ENCODE data around the gene CSPG4. TPM values are rescaled to one million over a fixed set of nuclear protein-coding genes. Genes with fewer than 3 reads are reported as not detected.
A peak's percentile ranks its signal among the peaks of the same experiment; 100 is the strongest.

Gene CSPG4
- total and polyA plus RNA-seq, 9 of the 15 experiments (the other 6 are each of a cell fraction or from before 2014, with no cell fraction given): under 0.01 to 0.07 (median 0.04) TPM; not detected in 5

- TF ChIP-seq NONO (IDR thresholded peaks at IDR 0.05; ENCODE audit: low read depth in 2 of 2, low read length in 1 of 2): peak; percentile 47 to 65; a peak in 3 of 4 replicates
These were observed 72.8 kb downstream of the CSPG4 start, which contains the start of gene IMP3 (continued) for GRCh38 chr15:75639709-75640482.

DNA sequence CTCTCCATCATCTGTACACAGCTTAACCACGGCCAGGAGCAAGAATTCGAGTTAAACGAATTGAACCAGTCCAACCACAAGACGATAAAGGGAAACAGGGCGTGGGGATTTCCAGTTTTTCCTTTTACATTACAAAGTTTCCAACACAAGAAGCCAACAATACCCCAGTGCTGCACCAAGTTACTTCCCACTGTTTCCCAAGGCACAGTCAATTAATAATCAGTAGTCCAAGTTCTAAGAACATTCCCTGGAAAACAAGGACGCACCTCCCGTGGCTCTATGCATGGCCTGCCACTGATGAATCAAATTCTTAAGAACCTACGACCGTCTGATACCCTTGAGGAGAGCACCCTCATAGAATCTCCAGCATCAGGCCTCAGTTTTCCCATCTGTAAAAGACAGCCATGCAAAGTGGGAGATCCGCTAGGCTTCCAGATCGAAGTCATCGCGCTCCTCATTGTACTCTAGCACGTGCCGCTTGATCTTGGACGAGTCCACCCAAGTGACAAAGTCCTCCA lies 73.4 kb downstream of the CSPG4 start:
- H3K9me3 ChIP-seq (replicated peaks; ENCODE audit: control insufficient read depth, insufficient read depth, low read depth, low read length): no peaks in the 10 kb centered on the region
- peaks cover 9% of the 10 kb centered on the region; the same call in 1 of the 2 replicates for H4K20me1 ChIP-seq (replicated peaks; ENCODE audit: control insufficient read depth, insufficient read depth, low read length)
- H3K27ac ChIP-seq (ENCODE audit: extremely low read depth, low read depth, low read length): peak overlapping the region; percentile 86
- no peaks in the 10 kb centered on the region for H3K9me1 ChIP-seq (ENCODE audit: control insufficient read depth, insufficient read depth, low read length)
- H3K9ac ChIP-seq (ENCODE audit: insufficient read depth in 1 of 2, low read depth in 2 of 2, low read length in 2 of 2): peak overlapping the region; percentile 80 to 100
- peak overlapping the region; percentile 95 for H3K4me2 ChIP-seq (ENCODE audit: insufficient read depth, low read length)
- peaks cover 15% of the 10 kb centered on the region for H3K36me3 ChIP-seq (ENCODE audit: control insufficient read depth, insufficient read depth, low read length)
- ChIA-PET POLR2A (interaction anchor here (0.6 to 4.9 kb wide), 14 partner anchors 8 to 598 kb away, joined by 3 to 60 read pairs (median 4); partner anchors contain the start of genes MAN2C1, PTPN9 and SNUPN), CTCF (ENCODE audit: low intra/inter-chr PET ratio) (interaction anchor here (0.7 to 2.1 kb wide), 2 partner anchors 130 to 271 kb away, joined by 3 to 9 read pairs; partner anchors contain the start of gene MAN2C1)
- FAIRE-seq (no peak), ATAC-seq (no peak), DNase-seq (ENCODE audit: extremely low read depth in 1 of 4, low spot score in 3 of 4) (no peak)
- in situ Hi-C loops (cut with MboI) (no loop called here), intact Hi-C loops (cut with micrococcal nuclease) (no loop called here)
- H3K4me1 ChIP-seq (replicated peaks in 1 of 2; ENCODE audit: control insufficient read depth in 2 of 2, insufficient read depth in 2 of 2, low read length in 2 of 2): peaks cover 20 to 40% of the 10 kb centered on the region in 2 experiments
- H3K27me3 ChIP-seq (ENCODE audit: control insufficient read depth in 2 of 2, insufficient read depth in 2 of 2, low read length in 2 of 2): no peaks in the 10 kb centered on the region; a peak in 1 of 5 replicates
- peak overlapping the region; percentile 88 for H2AFZ ChIP-seq (ENCODE audit: low read depth, low read length)
- peaks cover 48% of the 10 kb centered on the region for H3K79me2 ChIP-seq (ENCODE audit: control insufficient read depth, insufficient read depth, low read length)
- peak overlapping the region; percentile 93 for H3K4me3 ChIP-seq
- BruUV-seq (replicated peaks): TSS peak; percentile 63
- under 1% methylated on average over 16 of the region's 16 CpGs for WGBS (ENCODE audit: insufficient coverage, low coverage, missing lambda C conversion rate)
- peak; percentile 63; the same call in 1 of the 2 replicates for TF ChIP-seq NFATC3 (IDR thresholded peaks at IDR 0.05)
- TF ChIP-seq, protein P1, sequence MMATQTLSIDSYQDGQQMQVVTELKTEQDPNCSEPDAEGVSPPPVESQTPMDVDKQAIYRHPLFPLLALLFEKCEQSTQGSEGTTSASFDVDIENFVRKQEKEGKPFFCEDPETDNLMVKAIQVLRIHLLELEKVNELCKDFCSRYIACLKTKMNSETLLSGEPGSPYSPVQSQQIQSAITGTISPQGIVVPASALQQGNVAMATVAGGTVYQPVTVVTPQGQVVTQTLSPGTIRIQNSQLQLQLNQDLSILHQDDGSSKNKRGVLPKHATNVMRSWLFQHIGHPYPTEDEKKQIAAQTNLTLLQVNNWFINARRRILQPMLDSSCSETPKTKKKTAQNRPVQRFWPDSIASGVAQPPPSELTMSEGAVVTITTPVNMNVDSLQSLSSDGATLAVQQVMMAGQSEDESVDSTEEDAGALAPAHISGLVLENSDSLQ (IDR thresholded peaks at IDR 0.05): 0 out of 2 replicates have a peak, but pooled peaks have one; percentile 11
- TF ChIP-seq FOXK1 (CRISPR knock-in tag; IDR thresholded peaks at IDR 0.05; ENCODE audit: borderline replicate concordance): peak; percentile 42; the same call in 1 of the 2 replicates
- peak; percentile 86 for TF ChIP-seq BHLHE40 (IDR thresholded peaks at IDR 0.05; ENCODE audit: low read length)
- peak; percentile 63; the same call in 1 of the 2 replicates for TF ChIP-seq MXI1 (IDR thresholded peaks at IDR 0.05; ENCODE audit: low read depth, low read length)
- 0 out of 2 replicates have a peak, but pooled peaks have one; percentile 23 for TF ChIP-seq JUN (IDR thresholded peaks at IDR 0.05; ENCODE audit: borderline replicate concordance, low read depth, low read length)
- TF ChIP-seq JUN (CRISPR knock-in tag; IDR thresholded peaks at IDR 0.05; ENCODE audit: borderline replicate concordance): no peak
- TF ChIP-seq SAFB2 (IDR thresholded peaks at IDR 0.05; ENCODE audit: borderline replicate concordance, low read depth, low read length, severe bottlenecking): no peak
- TF ChIP-seq SOX6 (IDR thresholded peaks at IDR 0.05): 0 out of 2 replicates have a peak, but pooled peaks have one; percentile 6
- TF ChIP-seq ATF6 (CRISPR knock-in tag; IDR thresholded peaks at IDR 0.05): peak; percentile 80; the same call in 1 of the 2 replicates
